Measurements from ENCODE around the gene SLFNL1.

Gene SLFNL1

DNA sequence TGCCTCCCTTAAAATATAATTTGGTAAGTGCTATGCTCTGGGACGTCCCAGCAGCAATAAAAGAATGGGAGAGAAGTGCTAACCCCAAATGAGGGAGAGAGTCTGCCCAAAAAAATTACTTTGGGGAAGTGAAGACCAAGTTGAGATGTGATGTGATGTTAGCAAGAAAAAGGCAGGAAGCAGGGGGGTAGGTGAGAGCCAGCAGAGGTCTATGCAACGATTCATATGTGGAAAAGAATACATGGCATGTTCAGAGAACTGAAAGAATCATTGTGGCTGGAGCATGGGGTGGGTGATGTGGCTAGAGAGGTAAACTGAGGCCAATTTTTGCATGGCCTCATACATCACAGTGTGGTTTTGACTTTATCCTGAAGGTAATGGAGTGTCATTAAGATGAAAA, 47.6 kb downstream of the SLFNL1 start:
- H3K27me3 Mint-ChIP-seq = peaks cover 1% of the 10 kb centered on the region
- no peak overlapping the region for H3K27ac Mint-ChIP-seq
- H3K9me3 Mint-ChIP-seq (ENCODE audit: low read depth) = no peaks in the 10 kb centered on the region
- no peak overlapping the region for H3K4me3 Mint-ChIP-seq
- H3K4me1 Mint-ChIP-seq (ENCODE audit: low read depth) = peaks cover 2% of the 10 kb centered on the region
- H3K36me3 Mint-ChIP-seq = no peaks in the 10 kb centered on the region

DNA sequence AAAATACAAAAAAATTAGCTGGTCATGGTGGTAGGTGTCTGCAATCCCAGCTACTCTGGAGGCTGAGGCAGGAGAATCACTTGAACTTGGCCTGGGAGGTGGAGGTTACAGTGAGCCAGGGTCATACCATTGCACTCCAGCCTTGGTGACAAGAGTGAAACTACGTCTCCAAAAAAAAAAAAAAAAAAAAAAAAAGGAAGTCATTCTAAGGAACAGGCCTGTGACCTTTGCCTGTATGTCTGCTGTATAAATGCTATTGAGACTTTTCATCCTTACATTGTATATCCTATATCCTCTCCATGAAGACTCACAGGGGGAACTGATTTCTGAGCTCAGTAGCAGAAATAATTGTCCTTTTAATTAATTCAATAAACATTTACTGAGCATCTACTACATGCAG, 49.6 kb downstream of the SLFNL1 start:
- Mint-ChIP-seq H3K27ac (no peak overlapping the region), H3K36me3 (no peaks in the 10 kb centered on the region), H3K9me3 (ENCODE audit: low read depth) (no peaks in the 10 kb centered on the region), H3K4me1 (ENCODE audit: low read depth) (no peaks in the 10 kb centered on the region), H3K4me3 (no peak overlapping the region), H3K27me3 (peaks cover 1% of the 10 kb centered on the region)

DNA sequence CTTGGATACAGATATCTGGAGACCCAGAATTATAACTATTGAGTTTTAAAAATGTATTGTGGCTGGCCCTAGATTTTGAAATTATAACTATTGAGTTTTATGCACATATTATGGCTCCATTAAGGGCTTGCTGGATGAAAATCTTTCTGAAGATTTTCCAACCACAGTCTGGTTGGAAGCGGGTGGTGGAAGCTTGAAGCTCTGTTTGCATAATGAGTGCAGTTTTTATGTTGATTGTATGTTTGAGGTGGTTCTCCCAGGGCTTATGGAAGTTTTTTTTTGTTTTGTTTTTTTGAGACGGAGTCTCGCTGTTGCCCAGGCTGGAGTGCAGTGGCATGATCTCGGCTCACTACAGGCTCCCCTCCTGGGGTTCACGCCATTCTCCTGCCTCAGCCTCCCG, 52.1 kb downstream of the SLFNL1 start:
- Mint-ChIP-seq H3K9me3 (ENCODE audit: low read depth) (no peaks in the 10 kb centered on the region), H3K27me3 (peaks cover 1% of the 10 kb centered on the region), H3K27ac (no peak overlapping the region), H3K36me3 (no peaks in the 10 kb centered on the region), H3K4me1 (ENCODE audit: low read depth) (no peaks in the 10 kb centered on the region), H3K4me3 (no peak overlapping the region)

GRCh38 chr1:40966417-40966816, 55.1 kb downstream of the SLFNL1 start:
- Mint-ChIP-seq H3K4me3 (no peak overlapping the region), H3K27ac (no peak overlapping the region), H3K36me3 (no peaks in the 10 kb centered on the region), H3K27me3 (no peaks in the 10 kb centered on the region), H3K4me1 (ENCODE audit: low read depth) (no peaks in the 10 kb centered on the region), H3K9me3 (ENCODE audit: low read depth) (no peaks in the 10 kb centered on the region)
